CD14-positive monocyte (primary cell): ENCODE results near the gene KIDINS220. TPM values are rescaled to one million over a fixed set of nuclear protein-coding genes. Genes with fewer than 3 reads are reported as not detected.

Source experiments
- DNase-seq, 3 donors: peaks; one replicate each; pipeline ENCODE4 v3.0.0-alpha.2; 2011 to 2022
- H2AFZ ChIP-seq: 2 replicates; pipeline ENCODE4 v1.6.0; 2012; ENCODE audit warnings: mild to moderate bottlenecking, low read depth, low read length, inconsistent platforms; ENCODE audit not compliant: insufficient read depth, poor library complexity, severe bottlenecking
- H3K27ac ChIP-seq, 2 donors: 1 replicate in 1 of 2; 2 replicates in 1 of 2; pipeline ENCODE4 v1.5.1; 2012 to 2013; ENCODE audit warnings: low read length in 2 of 2, control low read depth in 1 of 2, inconsistent platforms in 1 of 2, low read depth in 1 of 2, mild to moderate bottlenecking in 1 of 2
- H3K27me3 ChIP-seq, 2 donors: one replicate each; pipeline versions ENCODE4 v1.6.0 to v1.6.1; 2011 to 2013; ENCODE audit warnings: low read length in 2 of 2; ENCODE audit not compliant: control insufficient read depth in 2 of 2, insufficient read depth in 2 of 2
- H3K36me3 ChIP-seq, 2 donors: replicated peaks in 1 of 2; 1 replicate in 1 of 2; 2 replicates in 1 of 2; pipeline versions ENCODE4 v1.5.1 to v1.6.1; 2012 to 2013; ENCODE audit warnings: low read length in 2 of 2, control low read depth in 1 of 2, inconsistent platforms in 1 of 2, mild to moderate bottlenecking in 1 of 2; ENCODE audit not compliant: insufficient read depth in 2 of 2, control insufficient read depth in 1 of 2
- H3K4me1 ChIP-seq, 2 donors: 1 replicate in 1 of 2; 2 replicates in 1 of 2; pipeline versions ENCODE4 v1.5.1 to v1.6.1; 2012 to 2013; ENCODE audit warnings: low read length in 2 of 2, control low read depth in 1 of 2, inconsistent platforms in 1 of 2, mild to moderate bottlenecking in 1 of 2, moderate library complexity in 1 of 2; ENCODE audit not compliant: insufficient read depth in 2 of 2, control insufficient read depth in 1 of 2
- H3K4me2 ChIP-seq: replicated peaks from 2 replicates; pipeline ENCODE3; 2012; ENCODE audit warnings: low read length, moderate library complexity, mild to moderate bottlenecking; ENCODE audit not compliant: poor library complexity, severe bottlenecking; ENCODE audit errors: extremely low read depth
- H3K4me3 ChIP-seq, 3 experiments: fragments of 200-600 bp in 1 of 3; sonication (generic) in 1 of 3; replicated peaks in 1 of 3; 1 replicate in 2 of 3; 2 replicates in 1 of 3; pipeline ENCODE4 v1.5.1; 2011 to 2013; ENCODE audit warnings: low read length in 3 of 3, mild to moderate bottlenecking in 3 of 3, control low read depth in 2 of 3, low read depth in 2 of 3, inconsistent platforms in 1 of 3, moderate library complexity in 1 of 3
- H3K79me2 ChIP-seq: 2 replicates; pipeline ENCODE4 v1.6.0; 2012; ENCODE audit warnings: mild to moderate bottlenecking, control low read depth, inconsistent platforms, low read length, moderate library complexity; ENCODE audit not compliant: insufficient read depth
- H3K9ac ChIP-seq: 2 replicates; pipeline ENCODE4 v1.6.0; 2017; ENCODE audit warnings: low read length, mild to moderate bottlenecking; ENCODE audit not compliant: insufficient read depth, poor library complexity, severe bottlenecking
- H3K9me3 ChIP-seq, 2 donors: replicated peaks in 1 of 2; 1 replicate in 1 of 2; 2 replicates in 1 of 2; pipeline versions ENCODE4 v1.5.1 to v1.6.1; 2012 to 2013; ENCODE audit warnings: low read length in 2 of 2, control low read depth in 1 of 2; ENCODE audit not compliant: control insufficient read depth in 1 of 2, insufficient read depth in 1 of 2
- H4K20me1 ChIP-seq: 2 replicates; pipeline ENCODE4 v1.6.0; 2012; ENCODE audit warnings: mild to moderate bottlenecking, low read length, control low read depth, moderate library complexity; ENCODE audit not compliant: insufficient read depth
- H3K27ac Mint-ChIP-seq, 7 donors: one replicate each; pipeline ENCODE4 v1.8.0; 2020; ENCODE audit warnings: mild to moderate bottlenecking in 7 of 7, mixed read lengths in 7 of 7, moderate library complexity in 6 of 7, inconsistent platforms in 2 of 7
- H3K27me3 Mint-ChIP-seq, 3 donors: one replicate each; pipeline ENCODE4 v1.8.0; 2021 to 2022; ENCODE audit warnings: low read depth in 3 of 3, mild to moderate bottlenecking in 3 of 3, mixed read lengths in 3 of 3, moderate library complexity in 3 of 3, inconsistent platforms in 1 of 3
- H3K36me3 Mint-ChIP-seq, 2 donors: one replicate each; pipeline ENCODE4 v1.8.0; 2020; ENCODE audit warnings: mixed read lengths in 2 of 2, inconsistent platforms in 1 of 2, mild to moderate bottlenecking in 1 of 2
- H3K4me1 Mint-ChIP-seq: one replicate; pipeline ENCODE4 v1.8.0; 2020; ENCODE audit warnings: mild to moderate bottlenecking, mixed read lengths
- H3K4me3 Mint-ChIP-seq, 2 donors: one replicate each; pipeline ENCODE4 v1.8.0; 2020; ENCODE audit warnings: mild to moderate bottlenecking in 2 of 2, mixed read lengths in 2 of 2, moderate library complexity in 1 of 2
- H3K9me3 Mint-ChIP-seq, 7 donors: one replicate each; pipeline ENCODE4 v1.8.0; 2020 to 2022; ENCODE audit warnings: mixed read lengths in 7 of 7, mild to moderate bottlenecking in 6 of 7, moderate library complexity in 6 of 7, inconsistent platforms in 2 of 7
- WGBS: methylation state at CpG from one replicate; pipeline ENCODE4 v1.1.5; 2013; ENCODE audit warnings: missing lambda C conversion rate; ENCODE audit not compliant: insufficient coverage; 5-methylcytosine and 5-hydroxymethylcytosine counted together
- intact Hi-C, 2 donors: fragments of 100-400 bp; cut with micrococcal nuclease; formaldehyde crosslinking; loops; one replicate each; pipeline versions ENCODE4 v1.15.0 to v1.15.1; 2023
- polyA plus RNA-seq, 3 donors: library from polyadenylated mRNA; depleted of rRNA in 1 of 3; unstranded in 2 of 3; stranded (reverse) in 1 of 3; fragments of 300-500 nt in 2 of 3; fragments of >200 nt in 1 of 3; fragmentation: Illumina TruSeq in 2 of 3; gene quantifications; 1 replicate in 2 of 3; 2 replicates in 1 of 3; pipeline ENCODE4 v1.2.3, GENCODE V29; 2012 to 2021
- TF ChIP-seq, protein P1 (sequence below): fragments of 200-600 bp; IDR thresholded peaks from one replicate; pipeline ENCODE4 v1.8.0; 2022; ENCODE audit warnings: antibody characterized with exemption, mild to moderate bottlenecking

The KIDINS220 gene
- polyA plus RNA-seq, 3 donors: 12.1 to 26.7 (median 26.3) TPM

DNA sequence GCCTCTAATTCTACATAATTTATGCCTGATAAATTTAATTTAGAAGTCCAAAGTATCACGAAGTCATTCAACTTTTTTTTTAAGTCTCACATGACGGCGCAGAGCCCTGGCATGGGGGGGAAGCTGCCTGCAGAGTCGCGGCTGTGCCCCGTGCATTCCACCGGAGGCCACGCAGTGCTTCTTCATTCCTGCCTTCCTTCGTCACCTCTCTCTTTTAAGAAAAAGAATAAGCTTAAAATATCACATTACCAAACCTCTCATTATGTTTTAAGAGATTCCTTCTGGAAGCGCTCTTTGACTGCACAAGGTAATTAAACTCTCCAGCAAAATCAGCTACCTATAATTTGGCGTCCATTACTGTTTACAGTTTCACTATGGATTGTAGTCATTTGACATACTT lies 20.3 kb upstream of the KIDINS220 start:
- DNase-seq: no peak
- H3K9me3 ChIP-seq: no peaks in the 10 kb centered on the region
- Mint-ChIP-seq H3K27ac (no peak overlapping the region), H3K4me1 (no peaks in the 10 kb centered on the region), H3K36me3 (peaks cover 33 to 43% of the 10 kb centered on the region in 2 donors), H3K4me3 (no peak overlapping the region), H3K9me3 (peaks cover 0 to 4% (median 0%) of the 10 kb centered on the region in 7 donors), H3K27me3 (no peaks in the 10 kb centered on the region)
- no peaks in the 10 kb centered on the region for H3K79me2 ChIP-seq
- H3K4me3 ChIP-seq: no peak overlapping the region
- TF ChIP-seq, protein P1, sequence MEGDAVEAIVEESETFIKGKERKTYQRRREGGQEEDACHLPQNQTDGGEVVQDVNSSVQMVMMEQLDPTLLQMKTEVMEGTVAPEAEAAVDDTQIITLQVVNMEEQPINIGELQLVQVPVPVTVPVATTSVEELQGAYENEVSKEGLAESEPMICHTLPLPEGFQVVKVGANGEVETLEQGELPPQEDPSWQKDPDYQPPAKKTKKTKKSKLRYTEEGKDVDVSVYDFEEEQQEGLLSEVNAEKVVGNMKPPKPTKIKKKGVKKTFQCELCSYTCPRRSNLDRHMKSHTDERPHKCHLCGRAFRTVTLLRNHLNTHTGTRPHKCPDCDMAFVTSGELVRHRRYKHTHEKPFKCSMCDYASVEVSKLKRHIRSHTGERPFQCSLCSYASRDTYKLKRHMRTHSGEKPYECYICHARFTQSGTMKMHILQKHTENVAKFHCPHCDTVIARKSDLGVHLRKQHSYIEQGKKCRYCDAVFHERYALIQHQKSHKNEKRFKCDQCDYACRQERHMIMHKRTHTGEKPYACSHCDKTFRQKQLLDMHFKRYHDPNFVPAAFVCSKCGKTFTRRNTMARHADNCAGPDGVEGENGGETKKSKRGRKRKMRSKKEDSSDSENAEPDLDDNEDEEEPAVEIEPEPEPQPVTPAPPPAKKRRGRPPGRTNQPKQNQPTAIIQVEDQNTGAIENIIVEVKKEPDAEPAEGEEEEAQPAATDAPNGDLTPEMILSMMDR: no peak
- H3K27ac ChIP-seq: no peak overlapping the region
- H3K4me1 ChIP-seq: no peaks in the 10 kb centered on the region
- intact Hi-C loops: no loop called here
- H3K9ac ChIP-seq: no peak overlapping the region
- no peak overlapping the region for H3K4me2 ChIP-seq
- WGBS: 94% methylated on average over 3 of the region's 11 CpGs
- H2AFZ ChIP-seq: no peak overlapping the region
- H3K36me3 ChIP-seq: peaks cover 4 to 25% of the 10 kb centered on the region in 2 donors
- no peaks in the 10 kb centered on the region for H4K20me1 ChIP-seq
- H3K27me3 ChIP-seq: no peaks in the 10 kb centered on the region

DNA sequence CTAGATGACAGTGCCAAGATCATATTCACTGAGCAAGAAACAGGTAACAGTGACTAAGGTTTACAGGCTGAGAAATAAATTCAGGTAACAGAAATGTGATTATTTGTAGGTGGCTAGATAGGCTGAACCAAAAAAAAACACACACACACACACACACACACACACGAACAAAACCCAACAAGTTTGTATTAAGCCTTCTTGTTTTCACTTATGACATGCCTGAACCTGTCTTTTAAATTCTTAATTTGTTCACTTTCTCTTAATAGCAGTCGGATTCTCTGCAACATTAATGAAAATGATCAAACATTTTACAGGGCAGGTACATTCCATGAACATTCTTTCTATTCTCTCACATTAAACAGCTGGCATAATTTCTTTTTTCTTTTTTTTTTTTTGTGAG lies 18.8 kb upstream of the KIDINS220 start:
- H3K36me3 Mint-ChIP-seq: peaks cover 20 to 29% of the 10 kb centered on the region in 2 donors
- Histone ChIP-seq H2AFZ (no peak overlapping the region), H4K20me1 (no peaks in the 10 kb centered on the region), H3K79me2 (no peaks in the 10 kb centered on the region), H3K27ac (no peak overlapping the region), H3K27me3 (no peaks in the 10 kb centered on the region), H3K9ac (no peak overlapping the region), H3K9me3 (no peaks in the 10 kb centered on the region), H3K36me3 (peaks cover 0 to 12% of the 10 kb centered on the region in 2 donors), H3K4me1 (no peaks in the 10 kb centered on the region), H3K4me2 (no peak overlapping the region), H3K4me3 (no peak overlapping the region)
- intact Hi-C loops: no loop called here
- TF ChIP-seq, protein P1: no peak
- H3K27ac Mint-ChIP-seq: peak overlapping the region in 1 of 7 donors; percentile 37
- DNase-seq: no peak
- H3K4me1 Mint-ChIP-seq: no peaks in the 10 kb centered on the region
- no peaks in the 10 kb centered on the region for H3K27me3 Mint-ChIP-seq
- H3K9me3 Mint-ChIP-seq: peaks cover 0 to 4% (median 0%) of the 10 kb centered on the region in 7 donors
- no peak overlapping the region for H3K4me3 Mint-ChIP-seq
- 100% methylated on average over 1 of the region's 2 CpGs for WGBS
